GM18909 (cell line): ENCODE data around the gene EIF4G3.
"Not testable (repeated sequence)": the region's sequence is repeated elsewhere in the genome, so short reads cannot be mapped to it uniquely, and the experiment has no call there.

Source experiments
- ATAC-seq: cut with Tn5 transposase; IDR thresholded peaks from one replicate; pipeline ENCODE4 v1.9.1; 2021; ENCODE audit warnings: mild to moderate bottlenecking; ENCODE audit not compliant: unreplicated experiment, poor library complexity

Gene EIF4G3

DNA sequence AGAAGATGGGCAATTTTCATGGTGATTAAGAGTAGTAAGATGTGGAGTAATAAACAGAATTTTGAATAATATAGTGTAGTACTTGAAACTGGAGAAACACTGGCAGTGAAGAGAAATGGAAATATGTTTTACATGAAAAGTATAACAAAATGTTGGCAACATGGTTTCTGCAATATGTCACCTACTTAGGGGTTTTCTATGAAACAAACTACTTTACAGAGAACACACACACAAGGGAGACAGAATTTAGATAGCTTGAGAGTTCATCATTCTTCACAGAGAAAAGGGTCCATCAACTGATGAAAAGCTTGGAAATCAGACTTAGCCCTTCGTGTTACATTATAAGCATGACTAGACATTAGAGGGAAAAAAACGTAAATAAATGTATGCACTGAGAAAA lies 135.2 kb downstream of the EIF4G3 start:
- no peak for ATAC-seq

DNA sequence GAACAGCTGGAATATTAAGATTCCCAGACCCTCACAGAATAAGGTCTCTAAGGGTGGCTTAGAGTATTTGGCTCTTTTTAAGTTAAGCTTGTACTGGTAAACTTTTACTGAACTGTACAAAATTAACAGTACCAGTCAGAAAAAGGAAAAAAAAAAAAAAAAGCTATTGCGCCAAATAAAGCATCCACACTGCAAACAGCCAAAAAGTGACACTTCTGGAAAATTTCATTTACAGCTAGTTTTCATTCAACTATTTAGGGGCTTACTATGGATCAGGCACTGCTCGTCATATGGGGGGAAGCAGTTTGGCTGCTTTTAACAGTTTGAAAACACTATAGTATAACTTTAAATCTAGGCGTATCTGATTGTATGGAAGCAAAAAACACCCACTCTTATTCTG lies 139.6 kb downstream of the EIF4G3 start:
- ATAC-seq, result no peak

DNA sequence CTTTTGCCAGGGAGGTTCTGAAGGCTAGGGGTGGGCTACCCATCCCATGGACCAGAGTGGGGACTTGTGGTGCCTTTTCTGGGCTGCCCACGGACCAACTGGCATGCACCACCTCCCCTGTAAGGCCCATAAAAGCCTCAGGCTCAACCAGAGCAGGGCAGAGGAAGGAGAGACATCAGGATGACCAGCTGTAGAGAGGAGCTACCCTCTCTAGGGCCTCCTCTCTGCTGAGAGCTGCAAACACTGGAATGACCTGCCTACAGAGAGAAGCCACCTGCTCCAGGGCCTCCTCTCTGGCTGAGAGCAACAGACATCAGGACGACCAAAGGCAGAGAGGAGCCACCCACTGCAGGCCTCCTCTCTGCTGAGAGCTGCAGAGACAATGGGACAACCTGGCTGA lies 140.9 kb downstream of the EIF4G3 start:
- ATAC-seq, result no peak

DNA sequence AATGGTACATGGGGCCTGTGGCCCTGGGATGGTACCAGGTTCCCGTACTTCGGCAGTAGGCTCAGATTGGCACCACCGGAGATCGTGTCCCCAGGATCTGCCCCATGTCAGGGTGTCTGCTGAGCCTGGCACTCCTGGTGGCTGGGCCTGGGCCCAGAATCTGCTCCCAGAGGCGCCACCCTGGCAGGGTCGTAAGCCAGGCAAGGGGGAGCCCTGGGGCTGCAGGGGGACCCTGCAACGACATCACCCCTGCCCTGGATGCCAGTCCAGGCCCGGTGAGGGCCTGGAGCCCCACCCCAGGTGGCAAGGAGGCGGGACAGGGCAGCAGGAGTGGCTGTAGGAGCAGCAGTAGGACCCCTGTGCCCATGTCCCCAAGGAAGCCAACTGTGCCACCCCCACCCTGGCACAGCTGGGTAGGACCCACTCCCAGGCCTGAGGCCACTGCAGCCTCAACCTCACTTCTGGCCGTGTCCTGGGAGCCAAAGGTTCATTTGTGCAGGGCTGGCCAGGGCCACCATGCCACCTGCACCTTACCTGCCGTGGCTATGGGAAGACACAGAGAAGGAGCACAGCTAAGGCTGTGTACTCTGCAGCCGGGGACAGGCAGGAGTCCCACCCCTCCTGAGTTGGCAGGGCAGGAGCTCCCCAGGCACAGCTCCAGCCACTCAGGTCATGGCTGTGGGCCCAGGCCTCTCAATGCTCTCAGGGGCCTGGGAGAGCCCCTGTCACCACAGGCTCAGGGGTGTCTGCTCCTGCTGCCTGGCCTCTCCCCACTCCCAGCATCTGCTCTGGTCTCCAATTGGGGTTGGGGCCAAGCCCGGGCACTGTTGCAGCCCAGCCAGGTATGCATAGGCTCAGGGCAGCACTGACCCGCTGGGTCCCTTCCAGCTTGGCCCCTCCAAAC lies 141.7 kb downstream of the EIF4G3 start:
- no peak for ATAC-seq

DNA sequence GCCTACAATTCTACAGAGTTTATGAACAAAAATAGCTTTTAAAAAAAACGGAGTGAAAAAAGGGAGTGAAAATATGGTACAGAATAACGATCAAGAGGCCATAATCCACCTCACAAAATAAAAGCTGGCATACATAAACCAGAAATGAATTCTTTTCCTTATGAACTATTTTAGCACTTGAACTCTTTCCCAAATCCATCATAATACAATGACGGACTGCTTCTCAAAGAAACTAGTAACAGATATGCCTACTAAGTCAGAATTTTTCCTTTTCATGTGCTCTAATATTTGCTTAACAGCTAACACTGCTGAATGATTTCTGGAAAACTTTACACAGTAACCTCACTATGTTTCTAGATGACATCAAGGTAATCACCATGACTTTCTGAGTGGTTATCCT lies 144.0 kb downstream of the EIF4G3 start:
- ATAC-seq, result no peak

DNA sequence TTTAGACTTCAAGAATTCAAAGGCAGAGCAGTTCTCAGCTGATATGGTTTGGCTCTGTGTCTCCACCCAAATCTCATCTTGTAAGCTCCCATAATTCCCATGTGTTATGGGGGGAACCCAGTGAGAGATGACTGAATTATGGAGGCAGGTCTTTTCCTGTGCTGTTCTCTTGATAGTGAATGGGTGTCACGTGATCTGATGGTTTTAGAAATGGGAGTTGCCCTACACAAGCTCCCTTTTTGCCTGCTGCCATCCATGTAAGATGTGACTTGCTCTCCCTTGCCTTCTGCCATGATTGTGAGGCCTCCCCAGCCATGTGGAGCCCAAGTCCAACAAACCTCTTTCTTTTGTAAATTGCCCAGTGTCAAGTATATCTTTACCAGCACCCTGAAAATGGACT lies 146.5 kb downstream of the EIF4G3 start:
- ATAC-seq, result no peak

DNA sequence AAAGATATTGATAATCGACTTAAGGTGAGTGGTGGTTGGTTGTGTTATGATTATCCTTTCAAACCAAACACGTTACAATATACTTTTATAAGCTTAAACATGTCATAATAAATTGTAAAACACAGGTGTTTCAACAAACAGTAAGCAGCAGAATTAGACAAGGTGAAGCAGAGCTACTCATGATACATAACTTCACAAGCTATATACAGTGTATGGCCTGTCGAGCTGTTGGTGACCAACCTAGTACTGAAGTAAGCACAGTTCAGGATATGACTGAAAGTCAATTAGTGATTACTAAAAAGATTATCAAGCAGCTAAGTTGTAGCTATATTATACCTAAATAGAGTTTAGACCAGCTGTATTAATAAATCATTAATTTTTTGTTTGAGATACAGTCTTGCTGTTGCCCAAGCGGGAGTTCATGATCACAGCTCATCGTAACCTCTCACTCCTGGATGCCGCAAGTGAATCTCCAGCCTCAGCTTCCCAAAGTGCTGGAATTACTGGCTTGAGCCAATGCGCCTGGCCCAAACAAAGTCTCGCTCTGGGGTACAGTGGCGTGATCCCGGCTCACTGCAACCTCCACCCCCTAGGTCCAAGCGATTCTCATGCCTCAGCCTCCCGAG lies 148.1 kb downstream of the EIF4G3 start:
- ATAC-seq, result no peak

DNA sequence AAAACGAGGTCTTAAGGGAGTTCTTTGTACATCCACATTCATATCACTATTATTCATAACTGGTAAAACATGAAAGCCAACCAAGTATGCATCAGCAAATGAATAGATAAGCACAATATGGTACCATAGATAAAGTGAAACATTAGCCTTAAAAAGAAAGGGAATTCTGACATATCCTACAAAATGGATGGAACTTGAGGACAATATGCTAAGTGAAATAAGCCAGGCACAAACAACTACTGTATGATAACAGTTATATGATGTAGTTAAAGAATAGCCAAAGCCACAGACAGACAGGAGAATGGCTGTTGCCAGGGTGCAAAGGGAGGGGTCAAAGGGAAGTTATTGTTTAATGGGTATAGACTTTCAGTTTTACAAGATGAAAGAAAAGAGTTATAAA lies 148.9 kb downstream of the EIF4G3 start:
- ATAC-seq, result no peak

DNA sequence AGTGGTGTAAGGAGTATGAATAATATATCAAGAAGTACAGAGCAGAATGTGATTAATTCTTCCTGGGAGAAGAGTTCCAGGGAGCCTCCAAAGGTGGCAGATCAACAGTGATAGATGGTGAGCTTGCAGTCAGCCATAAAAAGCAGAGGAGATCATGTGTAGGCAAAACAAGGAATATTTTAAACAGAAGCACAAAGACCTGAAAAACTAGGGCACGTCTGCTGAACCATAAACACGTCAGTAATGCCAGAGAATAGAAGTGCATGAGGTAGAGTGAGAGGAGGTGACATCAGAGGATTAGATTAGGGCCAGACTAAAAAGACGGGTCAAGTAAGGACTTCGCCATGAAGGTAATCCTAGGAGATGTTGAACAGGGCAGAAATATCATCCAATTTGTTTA lies 151.8 kb downstream of the EIF4G3 start:
- ATAC-seq, result no peak

DNA sequence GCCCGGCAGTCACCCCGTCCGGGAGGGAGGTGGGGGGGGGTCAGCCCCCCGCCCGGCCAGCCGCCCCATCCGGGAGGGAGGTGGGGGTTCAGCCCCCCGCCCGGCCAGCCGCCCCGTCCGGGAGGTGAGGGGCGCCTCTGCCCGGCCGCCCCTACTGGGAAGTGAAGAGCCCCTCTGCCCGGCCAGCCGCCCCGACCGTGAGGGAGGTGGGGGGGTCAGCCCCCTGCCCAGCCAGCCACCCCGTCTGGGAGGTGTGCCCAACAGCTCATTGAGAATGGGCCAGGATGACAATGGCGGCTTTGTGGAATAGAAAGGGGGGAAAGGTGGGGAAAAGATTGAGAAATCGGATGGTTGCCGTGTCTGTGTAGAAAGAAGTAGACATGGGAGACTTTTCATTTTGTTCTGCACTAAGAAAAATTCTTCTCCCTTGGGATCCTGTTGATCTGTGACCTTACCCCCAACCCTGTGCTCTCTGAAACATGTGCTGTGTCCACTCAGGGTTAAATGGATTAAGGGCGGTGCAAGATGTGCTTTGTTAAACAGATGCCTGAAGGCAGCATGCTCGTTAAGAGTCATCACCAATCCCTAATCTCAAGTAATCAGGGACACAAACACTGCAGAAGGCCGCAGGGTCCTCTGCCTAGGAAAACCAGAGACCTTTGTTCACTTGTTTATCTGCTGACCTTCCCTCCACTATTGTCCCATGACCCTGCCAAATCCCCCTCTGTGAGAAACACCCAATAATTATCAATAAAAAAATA lies 152.4 kb downstream of the EIF4G3 start:
- not testable (repeated sequence) for ATAC-seq

DNA sequence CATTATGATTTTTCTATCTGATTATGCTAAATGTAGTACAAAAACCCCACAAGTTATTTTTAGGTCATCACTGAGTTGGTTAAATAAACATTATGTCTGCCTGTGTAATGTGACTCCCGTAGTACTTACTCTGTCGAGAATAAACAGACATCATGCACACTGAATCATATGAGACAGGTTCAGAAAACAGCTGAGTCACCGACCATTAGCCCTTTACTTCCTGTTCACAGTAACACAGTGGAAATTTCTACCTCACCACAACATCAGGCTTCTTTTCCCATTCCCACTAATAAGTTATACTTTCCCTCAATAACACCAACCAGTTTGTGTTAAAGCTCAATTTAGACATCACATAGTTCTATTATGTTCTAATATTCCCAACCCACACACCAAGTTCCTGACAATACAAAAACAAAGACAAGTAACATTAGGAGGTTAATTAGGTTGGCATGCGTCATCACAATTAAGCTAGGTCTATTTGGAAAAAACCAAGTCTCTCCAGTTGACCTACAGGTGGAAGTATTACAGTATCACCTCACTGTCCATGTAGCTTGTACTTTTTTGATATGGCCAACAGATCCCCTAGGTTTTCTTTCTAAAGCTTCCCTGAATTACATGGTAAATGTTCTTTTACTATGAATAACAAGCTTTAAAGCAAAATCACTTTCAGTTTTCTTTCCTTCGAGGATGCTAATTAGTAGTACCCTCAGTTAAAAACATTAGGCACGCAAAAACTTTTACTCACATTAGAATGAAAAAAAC lies 154.2 kb downstream of the EIF4G3 start:
- peak; percentile 88 for ATAC-seq

DNA sequence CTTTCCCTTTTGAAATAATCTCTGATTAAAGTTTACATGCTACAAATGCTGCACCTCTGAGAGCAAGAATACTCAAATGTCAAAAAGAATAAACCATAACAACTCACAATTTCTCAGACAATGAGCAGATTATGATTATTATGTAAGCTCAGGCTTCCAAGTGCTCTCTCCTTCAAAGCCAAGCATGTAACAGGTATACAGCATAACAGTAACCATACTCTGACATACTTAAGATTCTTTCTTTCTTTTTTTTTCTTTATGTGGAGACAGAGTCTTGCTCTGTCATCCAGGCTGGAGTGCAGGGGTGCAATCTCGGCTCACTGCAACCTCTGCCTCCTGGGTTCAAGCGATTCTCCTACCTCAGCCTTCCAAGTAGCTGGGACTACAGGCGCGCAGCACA lies 155.4 kb downstream of the EIF4G3 start:
- no peak for ATAC-seq

DNA sequence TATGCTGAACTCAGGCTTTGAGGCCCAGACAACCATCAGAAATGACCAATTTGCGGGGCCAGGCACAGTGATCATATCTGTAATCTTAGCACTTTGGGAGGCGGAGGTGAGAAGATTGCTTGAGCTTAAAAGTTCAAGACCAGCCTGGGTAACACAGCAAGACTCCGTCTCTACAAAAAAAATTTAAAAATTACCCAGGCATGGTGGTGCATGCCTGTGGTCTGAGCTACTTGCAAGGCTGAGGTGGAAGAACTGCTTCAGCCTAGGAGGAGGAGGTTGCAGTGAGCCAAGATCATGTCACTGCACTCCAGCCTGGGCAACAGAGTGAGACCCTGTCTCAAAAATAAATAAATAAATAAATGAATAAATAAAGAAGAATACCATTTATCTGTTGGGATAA lies 156.5 kb downstream of the EIF4G3 start:
- no peak for ATAC-seq

DNA sequence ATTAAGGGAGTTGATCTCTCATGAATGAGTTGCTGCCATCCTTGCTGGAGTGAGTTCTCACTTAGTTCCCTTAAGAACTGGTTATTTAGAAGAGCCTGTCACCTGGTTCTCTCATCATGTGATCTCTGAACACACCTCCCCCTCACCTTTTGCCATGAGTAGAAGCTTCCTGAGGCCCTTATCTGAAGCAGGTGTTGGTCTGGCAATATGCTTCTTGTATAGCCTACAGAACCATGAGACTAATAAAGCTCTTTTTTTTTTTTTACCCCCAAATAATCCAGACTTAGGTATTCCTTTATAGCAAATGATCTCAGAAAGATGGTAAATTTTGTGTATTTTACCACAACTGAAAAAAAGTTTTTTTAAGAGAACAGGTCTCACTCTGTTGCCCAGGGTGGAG lies 158.0 kb downstream of the EIF4G3 start:
- ATAC-seq, result no peak

DNA sequence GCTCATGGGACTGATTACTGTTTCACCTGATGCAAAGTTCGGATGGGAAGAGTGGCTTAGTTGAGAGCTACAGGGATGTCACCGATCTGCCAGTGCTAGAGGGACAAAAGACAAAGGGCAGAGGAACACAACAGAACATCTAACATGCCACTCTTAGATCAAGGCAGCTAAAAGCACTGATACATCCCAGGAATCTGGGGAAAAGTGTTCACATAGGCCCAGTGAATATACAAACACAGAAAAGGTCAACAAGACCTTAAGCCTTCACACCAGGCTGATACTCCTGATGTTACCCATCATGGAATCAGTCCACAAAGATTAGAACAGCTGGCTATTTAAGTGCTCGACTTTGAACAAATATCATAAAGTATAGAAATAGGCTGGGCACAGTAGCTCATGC lies 163.2 kb downstream of the EIF4G3 start:
- ATAC-seq, result no peak

DNA sequence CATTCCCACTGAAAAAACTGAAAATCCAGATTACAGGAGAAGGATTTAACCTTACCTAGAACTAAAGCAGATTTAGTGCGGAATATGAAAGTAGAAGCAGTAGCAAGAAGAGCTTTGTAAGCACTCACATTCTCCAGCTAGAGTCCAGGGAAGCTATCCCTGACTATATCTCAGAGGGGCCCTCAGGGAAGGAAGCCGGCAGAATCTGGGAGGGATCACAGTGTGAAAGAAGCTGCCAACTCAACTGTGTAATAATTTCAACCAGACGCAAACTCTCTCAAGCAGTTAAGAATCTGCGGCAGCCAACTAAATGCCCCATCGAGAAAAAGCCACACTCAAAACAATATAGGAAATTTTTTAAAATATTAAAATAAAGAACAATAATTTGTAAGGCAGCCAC lies 163.8 kb downstream of the EIF4G3 start:
- ATAC-seq, result no peak

DNA sequence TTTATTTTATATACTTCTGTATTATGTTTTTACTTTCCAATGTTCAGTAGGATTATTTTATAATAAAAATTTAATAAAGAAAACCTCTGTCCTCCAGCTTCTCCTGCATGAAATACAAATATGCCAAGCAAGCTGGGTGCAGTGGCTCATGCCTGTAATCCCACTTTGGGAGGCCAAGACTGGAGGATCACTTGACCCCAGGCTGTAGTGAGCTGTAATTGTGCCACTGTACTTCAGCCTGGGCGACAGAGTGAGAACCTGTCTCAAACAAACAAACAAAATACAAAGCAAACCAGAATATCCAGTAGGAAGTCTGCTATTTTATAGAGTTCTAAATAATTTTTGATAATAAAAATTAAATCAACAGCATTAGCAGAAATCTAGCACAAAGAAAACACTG lies 168.8 kb downstream of the EIF4G3 start:
- no peak for ATAC-seq

DNA sequence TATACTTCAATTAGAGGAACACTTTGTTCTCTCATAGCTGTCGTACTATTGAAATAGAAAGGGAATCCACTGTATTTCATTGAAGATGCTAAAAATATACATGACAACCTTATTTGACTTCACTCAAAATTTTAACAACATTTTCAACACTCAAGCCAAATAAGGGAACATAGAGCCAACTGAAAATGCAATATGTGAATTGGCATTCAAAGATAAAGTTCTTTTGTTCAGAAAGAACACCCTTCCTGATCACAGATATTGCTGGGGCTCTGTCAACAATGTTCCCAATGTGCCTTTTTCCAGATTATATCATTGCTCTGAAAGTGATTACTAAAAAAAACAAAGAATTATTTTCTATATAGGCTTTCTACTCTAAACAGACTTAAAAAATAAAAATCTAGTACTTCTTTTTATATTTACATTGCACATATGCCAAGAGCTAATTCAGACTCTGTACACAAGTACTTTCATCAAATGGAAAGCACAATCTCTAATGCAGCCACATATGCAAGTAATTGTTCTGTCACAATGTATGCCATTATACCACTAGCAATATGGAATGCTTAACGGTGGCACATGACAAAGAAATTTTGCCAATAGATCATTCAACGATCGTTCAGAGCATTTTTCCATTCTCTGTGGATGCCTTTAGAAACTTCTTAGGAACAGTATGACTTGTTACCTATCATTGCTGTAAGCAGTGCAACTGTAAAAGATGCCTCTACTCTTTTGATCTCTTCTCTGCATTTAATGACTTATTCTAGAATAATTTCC lies 171.0 kb downstream of the EIF4G3 start:
- ATAC-seq, result no peak

DNA sequence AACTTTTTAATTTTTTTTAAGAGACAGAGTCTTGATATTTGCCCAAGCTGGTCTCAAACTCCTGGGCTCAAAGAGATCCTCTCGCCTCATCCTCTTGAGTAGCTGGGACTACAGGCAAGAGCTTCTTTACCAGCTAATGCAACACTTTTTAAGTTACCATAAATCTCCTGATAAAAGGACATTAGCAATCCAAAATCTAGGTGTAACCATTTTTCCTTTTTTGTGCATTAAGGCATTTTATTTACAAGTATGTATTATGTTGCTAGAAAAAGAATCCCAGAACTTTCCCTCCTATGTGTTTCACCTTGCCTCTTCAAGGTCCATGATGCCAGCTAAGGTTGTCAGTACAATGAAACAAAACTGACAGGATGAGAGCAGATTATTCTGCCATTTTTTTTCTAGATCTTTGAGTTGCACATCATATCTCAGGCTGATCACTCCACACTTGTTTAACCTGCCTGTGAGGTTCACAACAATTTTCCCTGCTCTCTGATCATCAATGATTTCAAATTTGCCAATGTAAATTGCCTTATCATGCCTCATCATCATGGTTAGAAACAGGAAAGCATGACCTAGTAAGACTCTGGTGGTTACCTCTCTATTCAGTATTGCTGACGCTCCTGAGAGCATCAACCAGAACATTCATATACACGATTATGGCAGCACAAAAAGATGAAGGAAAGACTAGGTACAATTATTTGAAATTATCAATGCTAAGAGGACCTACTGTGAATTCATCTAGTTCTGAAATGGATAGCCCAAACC lies 173.2 kb downstream of the EIF4G3 start:
- ATAC-seq, result no peak
